HG02623 (cell line): ENCODE data around the gene PGA3.
"Not testable (repeated sequence)": the region's sequence is repeated elsewhere in the genome, so short reads cannot be mapped to it uniquely, and the experiment has no call there.

ENCODE experiments used
- ATAC-seq: cut with Tn5 transposase; IDR thresholded peaks from one replicate; pipeline ENCODE4 v1.9.1; 2021; ENCODE audit warnings: moderate library complexity; ENCODE audit not compliant: unreplicated experiment

Gene PGA3

DNA sequence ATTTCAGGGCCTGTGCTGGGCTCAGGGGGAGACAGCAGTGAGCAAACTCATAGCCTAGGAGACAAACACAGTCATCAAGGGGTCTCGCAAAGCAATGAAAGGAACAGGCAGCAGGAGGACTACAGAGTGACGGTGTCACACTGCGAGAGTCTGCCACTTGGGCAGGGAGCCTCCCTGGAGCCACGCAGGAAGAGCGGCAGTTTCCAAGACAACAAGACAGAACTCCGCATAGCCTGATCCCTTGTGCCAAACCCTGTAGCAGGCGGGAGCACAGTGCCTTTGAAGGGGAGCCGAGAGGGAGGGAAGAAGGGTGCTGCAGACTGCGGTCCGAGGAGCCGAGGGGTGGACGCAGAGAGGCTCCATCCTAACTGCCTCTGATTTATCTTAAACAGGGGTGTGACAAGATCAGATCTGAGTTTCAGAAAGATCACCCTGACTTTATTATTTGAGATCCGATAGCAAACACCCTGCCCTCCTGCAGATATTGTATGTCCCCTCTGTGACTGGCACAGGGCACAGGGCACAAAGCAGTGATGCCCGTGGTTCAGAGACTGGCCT, 1.3 kb downstream of the PGA3 start:
- ATAC-seq: not testable (repeated sequence)

DNA sequence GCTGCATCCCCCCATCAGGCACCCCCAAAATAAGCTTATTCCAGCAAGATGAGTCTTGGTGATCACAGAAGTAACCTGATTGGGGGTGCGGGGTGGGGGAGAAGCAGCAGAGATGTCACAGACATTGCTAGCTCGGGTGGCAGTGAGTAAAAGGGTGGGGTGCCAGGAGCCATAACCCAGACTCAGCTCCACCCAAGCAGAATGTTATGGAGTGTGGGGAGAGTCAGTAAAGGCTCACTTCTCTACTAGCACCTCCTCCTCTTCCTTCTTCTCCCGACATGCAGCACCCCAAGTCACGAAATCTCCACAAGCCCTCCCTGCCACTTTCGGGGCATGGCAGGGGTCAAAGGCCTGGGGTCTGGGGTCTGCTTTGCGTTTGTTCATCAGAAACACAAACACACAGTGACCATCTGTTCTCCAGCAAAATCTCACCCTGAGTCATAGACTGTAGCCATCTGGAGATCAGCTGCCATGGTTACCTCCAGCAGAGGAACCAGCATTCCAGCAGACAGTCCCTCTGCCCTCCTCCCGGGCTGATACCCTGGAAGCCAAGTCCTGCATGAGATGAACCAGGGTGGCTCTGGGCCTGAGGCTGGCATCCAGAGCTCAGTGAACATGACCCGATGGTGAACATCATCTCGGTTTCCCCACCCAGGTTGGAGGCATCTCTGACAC, 4.5 kb downstream of the PGA3 start:
- ATAC-seq: not testable (repeated sequence)

- ATAC-seq: not testable (repeated sequence)
Measured at GRCh38 chr11:61210629-61211028, 7.3 kb downstream of the PGA3 start.

GRCh38 chr11:61211327-61211952, 8.1 kb downstream of the PGA3 start:
- not testable (repeated sequence) for ATAC-seq

DNA sequence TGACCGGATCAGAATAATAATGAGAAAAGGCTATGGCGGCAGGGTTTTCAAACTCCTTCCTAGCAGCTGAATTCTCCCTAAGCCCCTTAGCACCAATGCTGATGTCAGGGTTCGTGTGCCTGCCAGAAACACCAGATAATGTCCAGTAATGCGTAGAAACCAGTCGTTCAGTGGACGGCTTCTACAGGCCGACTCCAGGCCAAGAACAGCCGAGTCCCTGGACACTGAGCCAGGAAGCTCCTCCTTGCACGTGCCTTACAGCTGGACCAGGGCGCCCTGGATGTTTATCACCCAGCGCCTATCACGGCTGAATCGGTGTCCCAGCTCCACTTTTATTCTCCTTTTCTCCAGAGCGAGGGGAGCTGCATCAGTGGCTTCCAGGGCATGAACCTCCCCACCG, 8.9 kb downstream of the PGA3 start:
- ATAC-seq: not testable (repeated sequence)

GRCh38 chr11:61213711-61214324, 10.5 kb downstream of the PGA3 start:
- ATAC-seq: not testable (repeated sequence)

DNA sequence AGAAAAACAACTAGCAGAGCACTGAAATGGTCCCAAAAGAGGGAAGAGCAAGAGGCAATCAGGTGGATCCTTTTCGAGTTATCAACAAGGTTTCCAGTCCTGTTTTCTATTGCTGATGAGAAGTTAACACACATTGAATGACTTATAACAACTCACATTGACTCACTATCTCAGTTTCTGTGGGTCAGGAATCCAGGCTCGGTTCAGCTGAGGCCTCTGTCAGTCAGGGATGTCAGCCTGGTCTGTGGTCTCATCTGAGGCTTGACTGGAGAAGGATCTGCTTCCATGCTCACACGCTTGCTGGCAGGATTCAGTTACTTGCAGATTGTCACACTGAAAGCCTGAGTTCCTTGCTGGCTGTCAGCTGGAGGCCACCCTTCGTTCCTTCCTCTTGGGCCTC, 15.0 kb downstream of the PGA3 start:
- not testable (repeated sequence) for ATAC-seq

DNA sequence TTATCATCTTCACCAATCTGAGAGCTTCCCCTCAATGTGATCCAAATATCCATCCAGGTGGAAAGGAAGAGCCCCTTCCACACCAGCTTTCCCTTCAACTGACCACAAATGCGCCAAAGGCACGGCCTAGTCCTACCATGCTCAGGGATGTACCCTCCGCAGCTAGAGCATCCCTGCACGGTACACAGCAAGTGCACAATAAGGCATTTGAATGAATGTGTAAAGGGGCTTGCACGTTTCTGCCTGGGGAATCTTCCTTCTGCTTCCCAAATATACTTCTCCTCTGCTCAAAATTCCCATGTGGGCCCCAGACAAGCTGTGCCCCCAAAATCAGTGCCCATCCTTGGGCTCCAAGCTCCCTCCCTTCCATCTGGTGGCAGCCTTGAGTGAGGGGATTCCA, 15.7 kb downstream of the PGA3 start:
- not testable (repeated sequence) for ATAC-seq

GRCh38 chr11:61222047-61222446, 18.7 kb downstream of the PGA3 start, which contains the start of gene PGA4:
PGA4 (plus strand) TSS chr11:61222347; CDS start chr11:61222401, 54 bp downstream.
- ATAC-seq: not testable (repeated sequence)

DNA sequence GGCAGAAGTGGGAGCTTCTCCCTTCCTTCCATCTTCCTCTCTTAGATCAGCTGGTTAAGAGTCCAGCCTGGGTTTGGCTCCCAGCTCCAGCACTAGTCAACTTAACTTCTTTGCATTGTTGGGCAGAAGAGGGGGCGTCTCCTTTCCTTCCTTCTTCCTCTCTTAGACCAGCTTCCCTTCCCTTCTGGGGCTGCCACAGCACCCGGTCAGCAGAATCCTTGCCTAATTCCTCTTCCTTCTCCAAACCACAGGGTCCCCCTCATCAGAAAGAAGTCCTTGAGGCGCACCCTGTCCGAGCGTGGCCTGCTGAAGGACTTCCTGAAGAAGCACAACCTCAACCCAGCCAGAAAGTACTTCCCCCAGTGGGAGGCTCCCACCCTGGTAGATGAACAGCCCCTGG, 19.4 kb downstream of the PGA3 start:
- not testable (repeated sequence) for ATAC-seq

- ATAC-seq: not testable (repeated sequence)
Measured at GRCh38 chr11:61226457-61227137, 23.3 kb downstream of the PGA3 start.

DNA sequence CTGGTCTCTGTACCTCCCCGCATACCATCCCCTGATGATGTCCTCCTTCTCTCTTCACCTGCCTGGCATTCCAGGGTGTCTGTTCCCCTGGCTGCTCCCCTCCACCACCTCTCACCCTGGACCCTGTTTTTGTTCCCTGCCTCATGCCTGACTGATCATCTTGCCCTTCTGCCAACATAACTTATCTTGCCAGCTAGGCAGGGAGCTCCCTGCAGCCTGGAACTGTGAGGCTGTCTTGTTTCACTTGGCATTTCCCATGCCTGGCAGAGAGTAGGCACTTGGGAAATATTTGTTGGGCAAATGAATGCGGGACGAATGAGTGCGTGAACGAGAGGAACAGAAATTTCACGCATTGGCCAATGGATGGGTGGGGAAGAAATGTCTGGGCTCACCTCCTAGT, 26.1 kb downstream of the PGA3 start:
- not testable (repeated sequence) for ATAC-seq

- ATAC-seq: not testable (repeated sequence)
Measured at GRCh38 chr11:61231033-61231432, 27.7 kb downstream of the PGA3 start.

DNA sequence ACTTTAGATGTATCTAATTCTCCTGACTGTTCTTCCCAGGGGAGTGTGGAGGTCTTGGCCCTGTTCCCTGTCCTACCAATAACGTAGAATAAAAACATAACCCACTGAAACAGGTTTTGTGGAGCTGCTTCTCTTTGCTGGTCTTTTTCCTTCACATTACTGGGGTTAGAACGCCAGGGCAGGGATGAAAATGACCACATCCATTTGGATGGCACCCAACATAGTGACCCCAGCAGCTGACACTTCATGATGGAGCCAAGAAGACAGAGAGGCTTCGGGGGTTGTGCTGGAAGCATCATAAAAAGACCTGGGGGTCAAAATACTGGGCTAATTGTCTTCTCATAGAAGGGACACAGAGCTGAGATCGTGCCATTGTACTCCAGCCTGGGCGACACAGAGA, 28.3 kb downstream of the PGA3 start:
- not testable (repeated sequence) for ATAC-seq

- not testable (repeated sequence) for ATAC-seq
Measured at GRCh38 chr11:61232548-61233145, 29.3 kb downstream of the PGA3 start.

DNA sequence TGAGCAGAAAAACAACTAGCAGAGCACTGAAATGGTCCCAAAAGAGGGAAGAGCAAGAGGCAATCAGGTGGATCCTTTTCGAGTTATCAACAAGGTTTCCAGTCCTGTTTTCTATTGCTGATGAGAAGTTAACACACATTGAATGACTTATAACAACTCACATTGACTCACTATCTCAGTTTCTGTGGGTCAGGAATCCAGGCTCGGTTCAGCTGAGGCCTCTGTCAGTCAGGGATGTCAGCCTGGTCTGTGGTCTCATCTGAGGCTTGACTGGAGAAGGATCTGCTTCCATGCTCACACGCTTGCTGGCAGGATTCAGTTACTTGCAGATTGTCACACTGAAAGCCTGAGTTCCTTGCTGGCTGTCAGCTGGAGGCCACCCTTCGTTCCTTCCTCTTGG, 33.8 kb downstream of the PGA3 start:
- ATAC-seq: not testable (repeated sequence)

DNA sequence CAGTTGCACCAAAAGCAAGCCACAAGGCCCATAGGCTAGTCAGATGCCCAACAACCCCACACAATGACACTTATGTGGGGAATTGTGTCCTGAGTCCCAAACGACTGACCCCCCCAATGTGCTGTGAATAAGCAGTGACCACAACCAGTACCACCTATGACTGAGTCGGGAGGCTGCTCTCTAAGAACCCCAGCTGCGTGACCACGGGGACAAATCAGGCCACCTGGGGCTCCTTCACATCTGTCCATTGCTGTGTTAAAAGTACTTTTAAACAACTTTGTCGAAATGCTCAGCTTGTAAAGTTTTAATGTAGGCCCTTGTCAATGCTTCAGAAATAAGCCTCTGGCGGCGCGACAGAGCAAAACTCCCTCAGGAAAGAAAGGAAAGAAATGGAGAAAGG, 37.0 kb downstream of the PGA3 start:
- not testable (repeated sequence) for ATAC-seq

DNA sequence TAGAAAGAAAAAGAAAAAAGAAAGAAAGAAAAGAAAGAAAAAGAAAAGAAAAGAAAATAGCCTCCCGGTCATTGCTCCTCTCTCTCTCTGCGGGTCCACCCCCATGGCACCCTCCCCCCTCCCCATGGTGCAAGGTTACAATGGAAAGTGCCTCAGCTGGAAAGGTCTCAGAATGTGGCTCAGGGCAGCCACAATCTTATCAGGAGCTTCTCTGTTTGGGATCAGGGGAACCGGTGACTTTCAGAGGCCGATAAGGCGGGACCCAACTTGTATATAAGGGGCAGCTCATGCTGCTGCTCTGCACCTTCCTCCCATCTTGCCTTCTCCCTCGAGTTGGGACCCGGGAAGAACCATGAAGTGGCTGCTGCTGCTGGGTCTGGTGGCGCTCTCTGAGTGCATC, 37.6 kb downstream of the PGA3 start, which contains the start of gene PGA5:
TSS of gene PGA5 (plus strand) at position 301 of the 400 bp plus-strand sequence. CDS start at position 353, 52 bp downstream.
- ATAC-seq: not testable (repeated sequence)

DNA sequence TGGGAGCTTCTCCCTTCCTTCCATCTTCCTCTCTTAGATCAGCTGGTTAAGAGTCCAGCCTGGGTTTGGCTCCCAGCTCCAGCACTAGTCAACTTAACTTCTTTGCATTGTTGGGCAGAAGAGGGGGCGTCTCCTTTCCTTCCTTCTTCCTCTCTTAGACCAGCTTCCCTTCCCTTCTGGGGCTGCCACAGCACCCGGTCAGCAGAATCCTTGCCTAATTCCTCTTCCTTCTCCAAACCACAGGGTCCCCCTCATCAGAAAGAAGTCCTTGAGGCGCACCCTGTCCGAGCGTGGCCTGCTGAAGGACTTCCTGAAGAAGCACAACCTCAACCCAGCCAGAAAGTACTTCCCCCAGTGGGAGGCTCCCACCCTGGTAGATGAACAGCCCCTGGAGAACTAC, 38.2 kb downstream of the PGA3 start:
- ATAC-seq: not testable (repeated sequence)

- not testable (repeated sequence) for ATAC-seq
Measured at GRCh38 chr11:61245284-61245964, 42.1 kb downstream of the PGA3 start.
